Fibroblast of villous mesenchyme (primary cell): Measurements from ENCODE around the gene SMC6. TPM values are rescaled to one million over a fixed set of nuclear protein-coding genes. Genes with fewer than 3 reads are reported as not detected.

Source experiments
- DNase-seq: peaks from one replicate; pipeline ENCODE4 v3.0.0-alpha.2; 2010; ENCODE audit warnings: low read depth
- H3K4me3 ChIP-seq: 2 replicates; pipeline ENCODE4 v1.5.1; 2011; ENCODE audit warnings: low read depth, mild to moderate bottlenecking, low read length
- total RNA-seq: library from RNA; depleted of rRNA; stranded (reverse); fragments of >200 nt; gene quantifications from 2 replicates; pipeline ENCODE4 v1.2.3, GENCODE V29; 2012
- TF ChIP-seq, protein P1 (sequence below): IDR thresholded peaks from 2 replicates; pipeline ENCODE4 v1.5.1; 2012; ENCODE audit warnings: low read depth, mild to moderate bottlenecking, low read length; ENCODE audit not compliant: insufficient read depth

The SMC6 gene
- total RNA-seq, 1 donor: 20.7 TPM

DNA sequence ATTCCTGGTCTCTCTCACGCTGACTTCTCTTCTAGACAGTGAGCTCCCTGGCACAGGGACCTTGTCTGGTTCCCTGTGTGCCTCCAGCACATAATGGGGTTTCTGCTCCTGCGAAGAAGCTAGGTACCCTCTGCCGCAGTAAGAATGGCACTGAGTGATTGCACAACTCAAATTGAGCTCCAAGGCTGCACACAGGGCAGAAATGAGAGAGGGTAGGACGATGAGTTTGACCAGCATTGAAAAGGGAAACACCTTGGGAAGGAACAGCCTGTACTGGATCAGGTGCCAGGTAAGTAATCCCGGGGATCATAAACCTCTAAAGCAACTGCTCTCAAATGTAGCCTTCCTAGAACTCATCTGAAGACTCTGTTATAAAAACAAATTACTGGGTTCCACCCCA, 41.7 kb upstream of the SMC6 start:
- no peak overlapping the region for H3K4me3 ChIP-seq
- no peak for DNase-seq
- TF ChIP-seq, protein P1, sequence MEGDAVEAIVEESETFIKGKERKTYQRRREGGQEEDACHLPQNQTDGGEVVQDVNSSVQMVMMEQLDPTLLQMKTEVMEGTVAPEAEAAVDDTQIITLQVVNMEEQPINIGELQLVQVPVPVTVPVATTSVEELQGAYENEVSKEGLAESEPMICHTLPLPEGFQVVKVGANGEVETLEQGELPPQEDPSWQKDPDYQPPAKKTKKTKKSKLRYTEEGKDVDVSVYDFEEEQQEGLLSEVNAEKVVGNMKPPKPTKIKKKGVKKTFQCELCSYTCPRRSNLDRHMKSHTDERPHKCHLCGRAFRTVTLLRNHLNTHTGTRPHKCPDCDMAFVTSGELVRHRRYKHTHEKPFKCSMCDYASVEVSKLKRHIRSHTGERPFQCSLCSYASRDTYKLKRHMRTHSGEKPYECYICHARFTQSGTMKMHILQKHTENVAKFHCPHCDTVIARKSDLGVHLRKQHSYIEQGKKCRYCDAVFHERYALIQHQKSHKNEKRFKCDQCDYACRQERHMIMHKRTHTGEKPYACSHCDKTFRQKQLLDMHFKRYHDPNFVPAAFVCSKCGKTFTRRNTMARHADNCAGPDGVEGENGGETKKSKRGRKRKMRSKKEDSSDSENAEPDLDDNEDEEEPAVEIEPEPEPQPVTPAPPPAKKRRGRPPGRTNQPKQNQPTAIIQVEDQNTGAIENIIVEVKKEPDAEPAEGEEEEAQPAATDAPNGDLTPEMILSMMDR: no peak

DNA sequence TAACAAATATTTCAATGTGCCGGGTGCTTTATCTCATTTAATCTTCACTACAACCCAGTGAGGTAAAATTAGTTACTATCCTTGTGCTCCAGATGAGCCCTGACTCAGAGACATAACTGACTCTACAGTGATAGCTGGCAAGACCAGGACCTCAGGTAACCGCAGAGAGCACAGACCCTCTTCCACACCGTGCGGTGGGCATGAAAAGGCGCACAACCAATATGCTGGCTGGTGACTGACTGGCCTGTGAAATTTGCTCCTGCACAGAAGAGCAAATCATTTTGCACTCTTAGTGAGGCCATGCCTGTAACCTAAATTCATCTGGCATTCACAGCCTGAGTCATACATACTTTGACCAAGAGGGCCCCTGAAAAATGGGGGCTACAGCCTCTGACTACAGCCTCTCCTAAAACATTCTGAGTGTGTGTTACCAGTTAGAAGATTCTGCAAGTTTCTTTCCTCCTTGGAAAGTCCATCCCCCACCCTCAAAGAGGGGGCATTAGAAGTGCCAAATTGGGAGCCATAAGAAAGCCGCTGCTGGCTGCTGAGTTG, 40.3 kb upstream of the SMC6 start:
- TF ChIP-seq, protein P1: no peak
- DNase-seq: no peak
- H3K4me3 ChIP-seq: no peak overlapping the region

DNA sequence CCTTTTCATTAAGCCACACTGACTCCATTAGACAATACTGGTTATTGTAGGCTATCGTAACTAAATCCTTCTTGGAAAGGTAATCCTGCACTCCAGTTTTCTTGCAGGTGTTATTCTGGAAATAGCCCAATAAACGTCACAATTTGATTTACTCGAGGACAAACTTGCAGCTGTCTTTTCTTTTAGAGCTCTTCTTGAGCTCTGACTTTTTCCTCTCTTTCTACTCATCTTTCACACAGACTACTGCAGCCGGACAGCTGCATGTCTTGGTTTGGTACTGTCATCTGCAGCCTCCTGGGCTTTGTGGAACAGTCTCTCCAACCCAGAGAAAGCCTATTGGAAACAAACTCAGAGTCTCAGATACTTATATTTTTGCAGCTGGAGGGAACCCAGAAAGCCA, 39.7 kb upstream of the SMC6 start:
- DNase-seq: no peak
- TF ChIP-seq, protein P1: no peak
- H3K4me3 ChIP-seq: no peak overlapping the region

DNA sequence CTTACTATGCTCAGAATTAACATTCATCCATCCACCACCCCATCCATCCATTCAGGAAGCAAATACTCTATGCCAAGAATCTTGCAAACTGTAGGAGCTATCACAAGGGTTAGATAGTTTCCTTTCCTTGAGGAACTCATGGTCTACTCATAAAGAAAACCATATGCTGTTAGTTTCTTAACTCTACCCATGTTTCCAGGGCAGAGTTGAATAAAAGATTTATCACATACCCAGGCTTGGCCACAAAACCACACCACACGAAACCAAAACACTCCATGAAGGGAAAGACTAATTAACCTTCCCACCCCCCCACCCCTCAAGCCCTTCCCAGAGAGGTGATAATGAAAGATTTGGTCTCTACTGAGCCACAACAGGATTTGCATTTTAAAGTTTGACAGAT, 38.9 kb upstream of the SMC6 start:
- peak; percentile 44 for DNase-seq
- TF ChIP-seq, protein P1: no peak
- H3K4me3 ChIP-seq: no peak overlapping the region

DNA sequence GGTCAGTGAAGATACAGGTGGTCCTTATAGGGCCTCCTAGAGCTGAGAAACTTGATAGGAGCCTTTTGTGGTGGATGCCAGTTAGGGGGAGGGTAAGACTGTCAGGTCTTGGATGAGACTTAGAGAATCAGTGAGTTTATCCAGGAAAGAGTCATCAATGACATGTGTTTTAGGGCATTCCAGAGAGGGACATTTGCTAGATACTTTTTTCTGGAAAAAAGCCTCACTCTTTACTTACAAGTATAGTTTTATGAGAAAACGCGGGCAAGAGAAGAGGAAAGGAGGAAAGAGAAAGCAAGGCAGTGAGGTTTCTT, 38.2 kb upstream of the SMC6 start:
- DNase-seq: no peak
- no peak overlapping the region for H3K4me3 ChIP-seq
- TF ChIP-seq, protein P1: no peak

DNA sequence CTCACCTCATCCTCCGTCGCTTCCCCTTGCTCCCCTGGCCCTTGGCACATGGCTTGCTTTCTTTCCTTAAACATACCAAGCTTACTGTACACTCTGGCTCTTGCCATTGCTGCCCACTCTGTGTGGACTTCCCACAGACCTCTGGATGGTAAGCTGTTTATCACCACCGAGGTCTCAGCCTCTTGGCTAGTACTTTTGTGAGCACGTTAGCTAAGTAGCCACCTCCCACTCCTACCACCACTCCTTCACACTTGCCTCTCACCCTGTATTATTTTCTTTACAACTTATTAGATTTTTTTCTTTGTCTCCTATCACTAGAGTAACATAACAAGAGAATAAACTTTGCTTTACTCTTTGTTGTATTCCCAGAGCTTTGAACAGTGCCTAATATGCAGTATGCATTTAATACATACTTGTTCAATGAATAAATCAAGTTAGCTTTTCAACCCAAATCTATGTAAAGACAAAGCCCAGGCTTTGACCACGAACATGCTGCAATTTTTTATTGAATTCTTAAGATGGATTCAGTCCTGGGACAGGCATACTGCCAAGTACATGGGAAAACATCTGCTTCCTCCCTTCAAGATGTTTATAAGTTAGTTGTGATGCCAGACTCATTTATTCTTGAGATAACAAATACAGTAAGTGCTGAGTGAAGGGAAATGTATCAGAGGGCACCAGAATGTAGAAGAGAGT, 37.7 kb upstream of the SMC6 start:
- TF ChIP-seq, protein P1: no peak
- no peak overlapping the region for H3K4me3 ChIP-seq
- peak; percentile 92 for DNase-seq

DNA sequence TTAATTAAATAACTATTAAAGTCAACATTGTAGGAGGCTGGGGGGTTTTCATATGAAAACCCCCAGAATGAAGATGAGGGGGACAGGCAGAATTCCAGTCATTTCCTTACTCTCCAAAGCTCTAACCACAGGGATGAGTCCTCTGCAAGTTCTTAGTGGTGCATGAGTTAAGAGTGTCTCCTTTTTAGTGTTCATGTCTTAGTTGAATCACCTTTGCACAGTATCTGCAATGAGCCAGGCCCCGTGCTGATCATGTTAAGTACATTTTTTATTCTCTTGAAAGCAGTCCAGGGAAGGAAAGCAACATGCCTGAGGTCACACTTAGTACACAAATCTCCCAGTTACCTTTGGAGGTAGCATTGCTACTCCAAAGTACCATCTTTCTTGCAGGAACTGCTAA, 36.9 kb upstream of the SMC6 start:
- DNase-seq: no peak
- TF ChIP-seq, protein P1: no peak
- H3K4me3 ChIP-seq: no peak overlapping the region
